ENCODE data around the gene DOK6. TPM values are rescaled to one million over a fixed set of nuclear protein-coding genes. Genes with fewer than 3 reads are reported as not detected.

The DOK6 gene
- total RNA-seq, 6 experiments from 2014 or later, result not detected

GRCh38 chr18:69626643-69627242 is 226.1 kb downstream of the DOK6 start:
- no peaks in the 10 kb centered on the region for H3K27me3 Mint-ChIP-seq (ENCODE audit: insufficient read depth)
- DNase-seq, result no peak
- no peaks in the 10 kb centered on the region for H3K4me1 Mint-ChIP-seq (ENCODE audit: low read depth)
- TF ChIP-seq, protein P1, sequence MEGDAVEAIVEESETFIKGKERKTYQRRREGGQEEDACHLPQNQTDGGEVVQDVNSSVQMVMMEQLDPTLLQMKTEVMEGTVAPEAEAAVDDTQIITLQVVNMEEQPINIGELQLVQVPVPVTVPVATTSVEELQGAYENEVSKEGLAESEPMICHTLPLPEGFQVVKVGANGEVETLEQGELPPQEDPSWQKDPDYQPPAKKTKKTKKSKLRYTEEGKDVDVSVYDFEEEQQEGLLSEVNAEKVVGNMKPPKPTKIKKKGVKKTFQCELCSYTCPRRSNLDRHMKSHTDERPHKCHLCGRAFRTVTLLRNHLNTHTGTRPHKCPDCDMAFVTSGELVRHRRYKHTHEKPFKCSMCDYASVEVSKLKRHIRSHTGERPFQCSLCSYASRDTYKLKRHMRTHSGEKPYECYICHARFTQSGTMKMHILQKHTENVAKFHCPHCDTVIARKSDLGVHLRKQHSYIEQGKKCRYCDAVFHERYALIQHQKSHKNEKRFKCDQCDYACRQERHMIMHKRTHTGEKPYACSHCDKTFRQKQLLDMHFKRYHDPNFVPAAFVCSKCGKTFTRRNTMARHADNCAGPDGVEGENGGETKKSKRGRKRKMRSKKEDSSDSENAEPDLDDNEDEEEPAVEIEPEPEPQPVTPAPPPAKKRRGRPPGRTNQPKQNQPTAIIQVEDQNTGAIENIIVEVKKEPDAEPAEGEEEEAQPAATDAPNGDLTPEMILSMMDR (IDR thresholded peaks at IDR 0.05), result no peak
- no peak overlapping the region for H3K27ac Mint-ChIP-seq
- H3K9me3 Mint-ChIP-seq, result peaks cover 4% of the 10 kb centered on the region; the same call in 1 of the 2 replicates
- no peaks in the 10 kb centered on the region for H3K36me3 Mint-ChIP-seq (ENCODE audit: low read depth)
- H3K4me3 Mint-ChIP-seq, result no peak overlapping the region

DNA sequence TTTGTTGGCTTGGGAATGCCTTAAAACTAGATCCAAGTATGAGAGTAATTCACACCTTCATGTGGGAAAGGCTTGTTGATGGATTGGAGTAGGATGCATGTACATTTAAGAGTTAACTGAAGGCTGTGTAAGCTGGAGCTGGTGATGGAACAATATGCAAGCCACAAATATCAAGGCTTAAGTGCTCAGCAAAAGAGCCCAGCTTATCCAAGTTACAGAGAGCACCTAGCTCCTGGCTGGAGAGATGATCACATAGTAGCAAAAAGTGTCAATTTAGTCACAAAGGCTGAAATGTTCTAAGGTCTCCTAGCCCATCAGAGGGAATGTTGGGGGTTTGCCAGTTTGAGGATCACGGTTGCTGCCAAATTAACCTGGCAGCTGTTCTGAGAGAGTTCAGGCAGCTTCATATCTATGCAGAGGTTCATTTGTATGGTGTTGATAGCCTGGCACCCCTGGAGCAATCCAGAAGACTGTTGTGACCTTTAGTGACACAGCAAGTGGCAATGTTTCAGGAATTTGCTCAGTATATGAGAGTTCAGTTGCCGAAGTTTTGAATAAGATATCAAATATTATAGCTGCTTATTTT is 228.2 kb downstream of the DOK6 start:
- TF ChIP-seq, protein P1 (IDR thresholded peaks at IDR 0.05), result no peak
- no peak for DNase-seq
- Mint-ChIP-seq H3K9me3 (no peaks in the 10 kb centered on the region), H3K27me3 (ENCODE audit: insufficient read depth) (no peaks in the 10 kb centered on the region), H3K36me3 (ENCODE audit: low read depth) (no peaks in the 10 kb centered on the region), H3K4me1 (ENCODE audit: low read depth) (no peaks in the 10 kb centered on the region), H3K27ac (no peak overlapping the region), H3K4me3 (no peak overlapping the region)

GRCh38 chr18:69631281-69631680 is 230.6 kb downstream of the DOK6 start:
- H3K27ac Mint-ChIP-seq, result no peak overlapping the region
- no peak overlapping the region for H3K4me3 Mint-ChIP-seq
- no peaks in the 10 kb centered on the region for H3K4me1 Mint-ChIP-seq (ENCODE audit: low read depth)
- TF ChIP-seq, protein P1 (IDR thresholded peaks at IDR 0.05), result no peak
- H3K27me3 Mint-ChIP-seq (ENCODE audit: insufficient read depth), result no peaks in the 10 kb centered on the region
- DNase-seq, result no peak
- H3K9me3 Mint-ChIP-seq, result no peaks in the 10 kb centered on the region
- H3K36me3 Mint-ChIP-seq (ENCODE audit: low read depth), result no peaks in the 10 kb centered on the region

GRCh38 chr18:69635482-69635881 is 234.8 kb downstream of the DOK6 start:
- H3K27ac Mint-ChIP-seq, result no peak overlapping the region
- TF ChIP-seq, protein P1 (IDR thresholded peaks at IDR 0.05), result no peak
- no peak for DNase-seq
- no peak overlapping the region for H3K4me3 Mint-ChIP-seq
- peaks cover 4% of the 10 kb centered on the region; the same call in 1 of the 2 replicates for H3K9me3 Mint-ChIP-seq
- no peaks in the 10 kb centered on the region for H3K36me3 Mint-ChIP-seq (ENCODE audit: low read depth)
- H3K4me1 Mint-ChIP-seq (ENCODE audit: low read depth), result no peaks in the 10 kb centered on the region
- no peaks in the 10 kb centered on the region for H3K27me3 Mint-ChIP-seq (ENCODE audit: insufficient read depth)

GRCh38 chr18:69636529-69637301 is 236.0 kb downstream of the DOK6 start:
- H3K4me1 Mint-ChIP-seq (ENCODE audit: low read depth), result no peaks in the 10 kb centered on the region
- TF ChIP-seq, protein P1 (IDR thresholded peaks at IDR 0.05), result no peak
- H3K36me3 Mint-ChIP-seq (ENCODE audit: low read depth), result no peaks in the 10 kb centered on the region
- H3K27ac Mint-ChIP-seq, result no peak overlapping the region
- H3K27me3 Mint-ChIP-seq (ENCODE audit: insufficient read depth), result no peaks in the 10 kb centered on the region
- H3K9me3 Mint-ChIP-seq, result peaks cover 4% of the 10 kb centered on the region; the same call in 1 of the 2 replicates
- H3K4me3 Mint-ChIP-seq, result no peak overlapping the region
- DNase-seq, result no peak
